Stimulated activated CD8-positive, alpha-beta memory T cell treated with anti-CD3 and anti-CD28 coated beads, Interleukin-4, amount 100 ng/mL, for 1 hour (primary cell): Measurements from ENCODE around the gene ARHGAP44.

Experiments used
- DNase-seq, 2 donors: peaks; one replicate each; pipeline ENCODE4 v3.0.0-alpha.2; 2020; ENCODE audit warnings: low read depth in 2 of 2, low spot score in 1 of 2

Gene ARHGAP44

GRCh38 chr17:12994341-12995074 lies 205.2 kb downstream of the ARHGAP44 start:
- DNase-seq, result no peak

GRCh38 chr17:12995106-12995895 lies 206.0 kb downstream of the ARHGAP44 start:
- DNase-seq, result no peak

GRCh38 chr17:12995896-12996295 lies 206.6 kb downstream of the ARHGAP44 start:
- DNase-seq, result no peak

GRCh38 chr17:12996357-12996756 lies 207.1 kb downstream of the ARHGAP44 start:
- no peak for DNase-seq

DNA sequence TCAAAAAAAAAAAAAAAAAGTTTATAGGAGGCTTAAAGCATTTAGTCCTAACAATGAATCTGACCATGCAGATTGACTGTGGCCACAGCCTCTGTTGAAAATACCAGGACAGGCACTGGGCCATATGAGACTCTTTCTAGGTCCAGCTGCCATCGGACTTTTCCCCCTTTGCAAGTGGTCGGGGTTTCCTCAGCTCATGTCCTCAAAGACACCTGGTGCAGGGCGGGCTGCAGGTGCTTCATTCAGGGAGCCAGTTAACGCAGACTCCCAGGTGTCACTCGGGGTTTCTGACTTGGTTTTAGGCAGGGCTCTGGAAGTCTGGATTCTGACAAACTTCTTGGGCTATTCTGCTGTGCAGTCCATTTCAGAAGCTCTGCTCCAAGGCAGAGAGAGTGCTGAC lies 207.6 kb downstream of the ARHGAP44 start:
- no peak for DNase-seq

- no peak for DNase-seq
Measured at GRCh38 chr17:12998461-12998860, 209.2 kb downstream of the ARHGAP44 start.

GRCh38 chr17:12998874-12999273 lies 209.6 kb downstream of the ARHGAP44 start:
- no peak for DNase-seq

DNA sequence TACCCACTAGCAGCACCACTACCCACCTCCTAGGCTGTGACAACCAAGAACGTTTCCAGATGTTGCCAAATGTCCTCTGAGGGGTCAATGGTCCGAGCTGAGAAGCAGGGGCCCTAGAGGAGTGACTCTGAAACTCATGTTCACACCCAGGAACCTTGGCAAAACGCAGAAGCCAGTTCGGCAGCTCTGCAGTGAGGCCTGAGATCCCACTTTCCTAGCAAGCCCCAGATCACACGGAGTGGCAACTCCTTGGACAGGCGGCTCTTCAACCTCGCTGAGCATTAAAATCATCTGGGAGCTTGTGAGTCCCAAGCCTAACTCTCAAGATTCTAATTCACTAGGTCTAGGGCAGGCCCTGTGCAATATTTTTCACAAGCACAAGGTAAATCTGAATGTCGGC lies 211.3 kb downstream of the ARHGAP44 start:
- DNase-seq, result no peak

DNA sequence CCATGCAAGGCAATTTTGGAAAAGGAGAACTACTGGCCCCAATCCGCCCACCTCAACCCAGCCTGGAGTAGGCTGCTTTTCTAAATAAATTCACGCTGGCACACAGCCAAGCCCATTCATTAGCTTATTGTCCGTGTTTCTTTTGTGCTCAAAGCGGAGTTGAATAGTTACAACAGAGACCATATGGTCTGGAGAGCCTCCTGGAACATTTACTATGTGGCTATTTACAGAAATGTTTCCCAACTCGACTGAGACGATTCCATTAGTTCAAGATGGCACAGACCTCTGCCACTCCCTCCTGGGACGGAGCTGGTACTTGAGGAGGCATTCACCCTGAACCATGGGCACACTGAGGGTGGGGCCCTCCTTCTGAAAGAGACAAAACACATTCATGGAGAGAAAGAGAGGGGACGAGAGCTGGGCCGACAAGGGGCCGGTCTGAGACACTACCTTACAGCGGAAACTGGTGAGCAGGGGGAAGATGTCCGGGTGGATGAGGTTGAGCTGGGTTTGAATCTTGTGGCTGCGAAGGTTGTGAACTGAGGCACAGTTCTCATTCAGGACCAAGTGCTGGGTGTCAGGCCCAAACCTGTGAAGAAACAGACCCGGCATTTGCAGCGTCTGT lies 212.8 kb downstream of the ARHGAP44 start:
- DNase-seq, result no peak

DNA sequence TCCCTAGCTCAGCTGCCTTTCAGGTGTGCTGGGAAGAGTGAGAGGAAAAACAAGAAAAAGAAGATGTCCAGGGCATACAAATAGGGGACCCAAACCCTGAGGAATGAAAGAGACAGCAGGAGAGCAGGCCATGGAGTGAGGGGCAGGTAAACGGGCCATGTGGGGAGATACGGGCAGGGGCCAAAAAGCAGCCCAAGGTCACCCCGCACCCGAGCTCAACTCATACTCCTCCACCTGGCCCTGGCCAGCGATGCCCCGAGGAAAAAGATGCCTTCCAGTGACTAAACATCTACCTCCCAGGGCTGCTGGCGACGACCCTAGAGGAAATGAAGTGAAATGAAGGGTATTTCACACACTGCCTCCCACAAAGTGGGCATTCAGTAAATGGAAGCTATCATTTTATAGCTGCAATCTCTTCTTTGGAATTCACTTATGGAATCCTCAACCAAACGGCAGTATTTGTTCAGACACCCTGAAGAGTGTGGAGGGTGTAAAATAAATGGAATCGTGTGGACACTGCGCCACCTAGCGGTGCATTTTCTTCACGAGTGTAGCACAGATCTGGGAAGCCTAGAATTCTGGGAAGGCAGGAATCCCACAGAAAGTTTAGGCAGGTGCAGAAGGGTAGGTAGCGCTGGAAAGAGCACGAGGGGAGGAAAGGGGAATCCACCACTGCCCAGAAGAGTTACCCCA lies 213.6 kb downstream of the ARHGAP44 start:
- DNase-seq, result no peak

DNA sequence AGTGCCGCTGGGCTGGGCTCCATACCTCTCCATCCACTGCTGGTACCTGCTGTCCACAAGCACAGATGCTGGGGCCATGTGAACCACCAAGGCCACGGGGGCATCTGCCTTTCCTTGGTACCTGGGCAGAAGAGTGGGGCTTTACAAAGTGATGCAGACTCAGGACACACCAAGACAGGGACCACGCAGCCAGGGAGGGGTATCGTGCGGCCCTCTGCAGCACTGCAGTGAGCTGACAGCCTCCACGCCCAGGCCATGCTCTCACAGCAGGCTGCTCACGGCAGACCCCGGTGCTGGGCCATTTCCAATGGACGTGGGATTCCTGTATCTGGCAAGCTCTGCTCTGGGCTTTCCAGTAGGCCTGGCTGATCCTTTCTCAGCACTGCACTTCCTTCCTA lies 214.2 kb downstream of the ARHGAP44 start:
- no peak for DNase-seq

DNA sequence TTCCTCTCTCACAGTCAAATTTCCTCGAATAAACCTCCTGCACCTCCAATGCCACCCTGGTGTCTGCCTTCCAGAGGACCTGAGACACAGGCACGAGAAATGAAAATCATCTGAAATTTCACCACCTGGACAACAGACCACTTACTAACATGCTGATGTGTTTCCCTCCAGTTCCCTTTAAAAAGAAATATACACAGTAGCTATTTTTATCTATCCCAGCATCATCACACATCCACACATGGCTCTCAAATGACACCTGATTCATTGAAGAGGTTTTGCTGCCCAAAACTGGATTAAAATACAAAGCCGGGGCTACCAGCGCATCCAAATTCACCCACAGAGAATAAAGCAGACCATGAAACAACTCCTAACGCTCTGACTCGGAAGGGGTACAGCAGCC lies 214.6 kb downstream of the ARHGAP44 start:
- no peak for DNase-seq

DNA sequence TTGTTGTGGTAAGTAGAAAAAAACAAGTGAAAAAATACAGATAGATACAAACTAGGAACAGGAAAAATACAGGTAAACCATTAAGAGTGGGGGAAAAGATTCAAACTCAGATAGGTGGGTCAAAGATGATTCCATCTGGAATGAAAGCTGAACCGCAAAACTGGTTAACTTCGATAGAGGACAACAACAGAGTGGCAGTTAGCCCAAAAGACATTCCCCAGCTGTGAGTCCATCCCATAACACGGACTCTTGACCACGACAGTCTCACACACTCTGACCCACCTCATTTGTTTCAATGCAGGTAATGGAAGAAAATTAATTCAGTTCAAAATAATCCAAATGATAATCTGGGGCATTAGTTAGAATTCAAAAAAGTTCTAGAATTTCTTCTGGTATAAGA lies 215.0 kb downstream of the ARHGAP44 start:
- no peak for DNase-seq

GRCh38 chr17:13005530-13005929 lies 216.2 kb downstream of the ARHGAP44 start:
- DNase-seq, result no peak

DNA sequence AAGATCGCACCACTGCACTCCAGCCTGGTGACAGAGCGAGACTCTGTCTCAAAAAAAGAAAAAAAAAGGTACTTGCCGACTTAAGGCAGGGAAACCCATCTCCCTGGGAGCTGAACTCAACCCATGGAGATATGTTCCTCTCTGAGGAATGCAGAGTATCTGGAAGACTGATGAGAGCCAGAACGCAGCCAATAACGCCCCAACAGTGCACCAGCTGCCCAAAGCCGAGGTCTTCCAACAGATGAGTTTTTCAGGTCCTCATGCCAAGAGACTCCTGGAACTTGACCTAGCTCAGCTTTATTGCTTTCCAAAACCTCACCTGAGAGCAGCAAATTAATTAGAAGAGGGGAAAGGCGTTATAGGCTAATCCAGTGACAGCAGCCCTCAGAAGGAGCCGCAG lies 219.2 kb downstream of the ARHGAP44 start:
- no peak for DNase-seq

DNA sequence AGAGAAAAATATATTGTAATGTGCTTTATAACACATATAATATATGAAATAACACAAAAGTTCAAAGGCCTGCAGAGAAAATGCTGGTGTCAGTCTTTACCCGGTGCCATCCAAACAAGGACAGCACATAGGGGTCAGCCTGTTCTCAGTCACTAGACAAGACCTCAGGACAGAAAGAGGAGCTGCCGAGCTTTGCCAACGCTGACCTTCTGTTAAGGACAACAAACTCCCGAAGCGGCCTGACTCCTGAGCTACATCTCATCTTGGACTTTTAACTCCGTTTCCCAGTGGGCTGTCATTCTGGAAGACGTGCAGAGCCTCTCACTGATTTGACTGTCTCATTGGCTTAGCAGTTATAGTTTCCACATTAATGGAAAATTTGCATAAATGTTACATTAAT lies 221.7 kb downstream of the ARHGAP44 start:
- no peak for DNase-seq

- no peak for DNase-seq
Measured at GRCh38 chr17:13014801-13015200, 225.5 kb downstream of the ARHGAP44 start.

DNA sequence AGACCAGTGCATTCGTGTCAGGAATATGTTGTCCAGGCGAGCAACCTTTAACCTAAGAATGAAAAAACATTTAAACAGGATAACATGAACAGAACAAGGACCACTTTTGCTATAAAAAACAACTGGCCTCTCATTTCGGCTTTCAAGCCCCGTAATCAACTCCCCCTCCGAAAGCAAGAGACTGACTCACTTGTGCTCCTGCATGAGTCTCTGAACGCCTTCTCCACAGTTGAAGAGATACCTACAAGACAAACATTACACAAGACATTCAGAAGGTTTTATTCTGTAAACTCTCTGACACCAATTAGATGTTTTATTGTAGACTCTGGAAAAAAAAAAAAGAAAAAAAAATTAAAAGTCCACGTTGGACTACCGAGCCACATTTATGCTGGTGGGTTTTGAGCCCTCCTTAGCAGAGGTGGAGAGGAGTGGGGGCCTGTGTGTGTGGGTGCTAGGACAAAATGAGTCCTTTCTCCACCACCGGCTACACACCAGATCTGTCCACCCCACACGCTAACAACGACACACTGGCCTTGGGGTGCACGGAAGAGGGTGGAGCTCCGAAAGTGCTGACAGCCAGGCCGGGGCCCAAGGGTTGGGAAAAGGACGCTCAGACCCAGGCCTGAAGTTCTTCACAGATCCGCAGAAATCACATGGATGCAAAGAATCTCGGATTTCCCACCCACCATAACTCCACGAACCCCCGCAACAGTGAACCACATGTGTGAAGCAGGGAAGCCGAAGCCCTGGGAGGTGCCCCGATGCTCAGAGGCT lies 227.8 kb downstream of the ARHGAP44 start:
- DNase-seq, result no peak

- peak; percentile 91 for DNase-seq
Measured at GRCh38 chr17:13017655-13018459, 228.6 kb downstream of the ARHGAP44 start, which contains the start of gene ELAC2. Gene ELAC2, minus strand, starts transcription at chr17:13018027. Its CDS starts 80 bp downstream, at chr17:13017947.

DNA sequence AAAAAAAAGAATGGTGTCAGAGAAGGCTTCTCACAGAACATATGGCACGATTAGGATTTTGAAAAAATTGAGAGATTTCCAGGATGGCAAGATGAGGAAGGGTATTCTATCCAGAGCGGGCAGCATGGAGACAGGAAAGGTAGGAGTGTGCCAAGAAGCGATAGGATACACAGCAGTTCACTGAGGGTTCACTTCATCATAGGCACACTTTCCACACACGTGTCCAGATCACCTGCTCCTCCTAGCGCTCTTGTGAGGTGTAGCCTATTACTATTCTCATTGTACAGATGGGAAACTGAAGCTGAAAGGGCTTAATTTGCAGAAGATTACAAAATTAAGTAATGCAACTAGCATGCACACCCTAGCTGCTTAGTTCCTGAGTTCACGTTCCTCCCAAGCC lies 234.7 kb downstream of the ARHGAP44 start:
- no peak for DNase-seq
